Pancreas (tissue), 10 donors: ENCODE data around the gene LSM7. TPM values are rescaled to one million over a fixed set of nuclear protein-coding genes. Genes with fewer than 3 reads are reported as not detected.

Experiments
- ATAC-seq, 4 donors: fragments of 200-7000 bp; cut with Tn5 transposase; one replicate each; pipeline versions ENCODE4 v1.8.0 to v1.9.1; 2020; ENCODE audit warnings: mild to moderate bottlenecking in 4 of 4, moderate library complexity in 4 of 4
- DNase-seq, 6 donors: peaks; one replicate each; pipeline ENCODE4 v3.0.0-alpha.2; 2020
- FAIRE-seq: peaks from 2 replicates; lab custom pipeline; 2012; peaks lifted over from hg19 to GRCh38; lab: Jason Lieb, UNC
- H3K27ac ChIP-seq, 4 donors: fragments of 200-600 bp; sonication (generic); 1 replicate in 3 of 4; 2 replicates in 1 of 4; pipeline versions ENCODE4 v1.5.0 to v1.8.0; 2020
- H3K27me3 ChIP-seq, 4 donors: fragments of 200-600 bp; one replicate each; pipeline ENCODE4 v1.8.0; 2021
- H3K36me3 ChIP-seq, 3 donors: fragments of 200-600 bp; sonication (generic) in 1 of 3; one replicate each; pipeline versions ENCODE4 v1.5.0 to v1.8.0; 2020 to 2021
- H3K4me1 ChIP-seq, 3 donors: fragments of 200-600 bp; one replicate each; pipeline ENCODE4 v1.8.0; 2021
- H3K4me3 ChIP-seq, 4 donors: fragments of 200-600 bp; sonication (generic) in 2 of 4; one replicate each; pipeline versions ENCODE4 v1.5.0 to v1.8.0; 2020 to 2021
- H3K9me3 ChIP-seq, 4 donors: fragments of 200-600 bp; one replicate each; pipeline ENCODE4 v1.8.0; 2021
- CTCF ChIP-seq, 4 donors: fragments of 200-600 bp; sonication (generic) in 3 of 4; IDR thresholded peaks; one replicate each; pipeline versions ENCODE4 v1.5.0 to v1.8.0; 2021; ENCODE audit warnings: antibody characterized with exemption in 4 of 4
- WGBS, 2 donors: extraction: QIAGEN DNeasy Blood & Tissue Kit; methylation state at CpG; one replicate each; pipeline ENCODE4 v1.1.7; 2013; 5-methylcytosine and 5-hydroxymethylcytosine counted together
- intact Hi-C, 3 donors: fragments of 100-400 bp; cut with DNase I; formaldehyde crosslinking; loops; one replicate each; pipeline versions ENCODE4 v1.11.1 to v1.14.2; 2022
- polyA plus RNA-seq, 2 donors: library from polyadenylated mRNA; stranded (reverse); fragments of 200-250 nt; gene quantifications; one replicate each; pipeline ENCODE4 v1.2.3, GENCODE V29; 2013
- total RNA-seq, 6 donors: library from RNA; stranded (reverse); fragmentation: NEBNext Ultra II Directional in 4 of 6; extraction: Animal tissue kit (Norgen Biotek cat#: 25700) in 4 of 6; gene quantifications; one replicate each; pipeline versions ENCODE4 v1.2.1 to v1.2.4, GENCODE V29; 2021 to 2023
- donor health status: healthy with polysubstance abuse.
- donor health status: DM: no; HTN: no; CAD: no; lungs with moderate emphysema.
- donor health status: DM: no; HTN: no; CAD: no.
- donor health status: control.
- donor health status: control.
- donor health status: Bipolar disorder and iron deficiency.
- donor health status: DM: yes; HTN: yes; CAD: no.
- donor health status: DM: no; HTN: no; CAD: no.
- donor health status: DM: no; HTN: no; CAD: no.
- donor health status: DM: yes; HTN: yes; CAD: no.

Gene LSM7
- total and polyA plus RNA-seq, 8 donors = 18.3 to 170 (median 30.9) TPM

- Histone ChIP-seq H3K4me3 (no peak overlapping the region), H3K9me3 (no peaks in the 10 kb centered on the region), H3K4me1 (peaks cover 5 to 10% (median 9%) of the 10 kb centered on the region in 3 donors), H3K36me3 (peaks cover 0 to 5% (median 0%) of the 10 kb centered on the region in 3 donors), H3K27ac (no peak overlapping the region), H3K27me3 (no peaks in the 10 kb centered on the region)
- intact Hi-C loops = no loop called here
- FAIRE-seq (no peak), ATAC-seq (no peak), DNase-seq (peak in 2 of 6 donors; percentile 15 to 55)
- TF ChIP-seq CTCF (IDR thresholded peaks at IDR 0.05) = no peak
- 93 to 94% methylated on average over 20 to 21 of the region's 21 CpGs for WGBS, 2 donors
These were observed 9.7 kb upstream of the LSM7 start for GRCh38 chr19:2338055-2338615.

GRCh38 chr19:2337329-2337707 lies 8.9 kb upstream of the LSM7 start:
- Histone ChIP-seq H3K36me3 (peaks cover 0 to 5% (median 0%) of the 10 kb centered on the region in 3 donors), H3K4me1 (peaks cover 9 to 15% (median 13%) of the 10 kb centered on the region in 3 donors), H3K4me3 (no peak overlapping the region), H3K27me3 (no peaks in the 10 kb centered on the region), H3K9me3 (no peaks in the 10 kb centered on the region), H3K27ac (peak overlapping the region in 1 of 4 donors; percentile 16)
- TF ChIP-seq CTCF (IDR thresholded peaks at IDR 0.05) = peak in 1 of 4 donors; percentile 28
- DNase-seq = peak; percentile 56 to 92 (median 74)
- FAIRE-seq = no peak
- intact Hi-C loops = no loop called here
- peak; percentile 35 to 74 (median 72) for ATAC-seq
- WGBS, 2 donors = 52 to 53% methylated on average over 18 to 19 of the region's 19 CpGs

- H3K27me3 ChIP-seq = no peaks in the 10 kb centered on the region
- H3K4me3 ChIP-seq = no peak overlapping the region
- DNase-seq (peak in 2 of 6 donors; percentile 7 to 48), FAIRE-seq (no peak), ATAC-seq (no peak)
- no peaks in the 10 kb centered on the region for H3K9me3 ChIP-seq
- no peak for TF ChIP-seq CTCF (IDR thresholded peaks at IDR 0.05)
- H3K27ac ChIP-seq = peak overlapping the region in 1 of 4 donors; percentile 16
- whole genome bisulfite sequencing, 2 donors = 75 to 82% methylated on average over 32 to 33 of the region's 33 CpGs
- intact Hi-C loops = no loop called here
- peaks cover 12 to 19% (median 19%) of the 10 kb centered on the region in 3 donors for H3K4me1 ChIP-seq
- H3K36me3 ChIP-seq = peaks cover 0 to 5% (median 0%) of the 10 kb centered on the region in 3 donors
These were observed 8.3 kb upstream of the LSM7 start for GRCh38 chr19:2336528-2337328.

GRCh38 chr19:2335848-2336247 lies 7.5 kb upstream of the LSM7 start:
- no peaks in the 10 kb centered on the region for H3K9me3 ChIP-seq
- intact Hi-C loops = no loop called here
- no peak for TF ChIP-seq CTCF (IDR thresholded peaks at IDR 0.05)
- no peak for ATAC-seq
- no peak overlapping the region for H3K27ac ChIP-seq
- FAIRE-seq = no peak
- H3K36me3 ChIP-seq = peaks cover 0 to 5% (median 0%) of the 10 kb centered on the region in 3 donors
- no peaks in the 10 kb centered on the region for H3K27me3 ChIP-seq
- H3K4me1 ChIP-seq = peaks cover 18 to 28% (median 27%) of the 10 kb centered on the region in 3 donors
- no peak for DNase-seq
- 66 to 96% methylated on average over 3 of the region's 3 CpGs for WGBS, 2 donors
- no peak overlapping the region for H3K4me3 ChIP-seq
